Panc1 (cell line): Measurements from ENCODE around the gene EFNB1. TPM values are rescaled to one million over a fixed set of nuclear protein-coding genes. Genes with fewer than 3 reads are reported as not detected.

Experiments
- ATAC-seq: fragments of 200-7000 bp; cut with Tn5 transposase; 2 replicates; pipeline ENCODE4 v1.9.1; 2020; ENCODE audit warnings: mild to moderate bottlenecking, moderate library complexity
- BruUV-seq: library from RNA; stranded (reverse); fragments of 400-500 nt; replicated peaks from 2 replicates; lab custom pipeline; 2021; lab: Mats Ljungman, UMichigan
- CTCF ChIA-PET: fragments of 300-600 bp; sonication (Branson Sonifier 250); formaldehyde crosslinking; loops from one replicate; lab custom pipeline; 2022; ENCODE audit warnings: antibody characterized with exemption; lab: Charles Lee
- POLR2A ChIA-PET: fragments of 300-600 bp; sonication (Branson Sonifier 250); formaldehyde crosslinking; loops from one replicate; lab custom pipeline; 2022; ENCODE audit warnings: antibody characterized with exemption; lab: Charles Lee
- DNase-seq: peaks from one replicate; pipeline ENCODE4 v3.0.0-alpha.2; 2010; ENCODE audit warnings: low read depth, low spot score
- H3K27ac ChIP-seq: 2 replicates; pipeline ENCODE4 v1.5.1; 2011; ENCODE audit warnings: mild to moderate bottlenecking, low read length, inconsistent platforms
- H3K27me3 ChIP-seq: fragments of 200-500 bp; sonication (Bioruptor generic); 2 replicates; pipeline ENCODE4 v1.6.0; 2014; ENCODE audit warnings: low read length, inconsistent platforms; ENCODE audit not compliant: control insufficient read depth, insufficient read depth
- H3K36me3 ChIP-seq: fragments of 200-500 bp; sonication (Bioruptor generic); 2 replicates; pipeline ENCODE4 v1.5.1; 2014; ENCODE audit warnings: inconsistent platforms, mild to moderate bottlenecking, low read length, moderate library complexity; ENCODE audit not compliant: control insufficient read depth, insufficient read depth
- H3K4me1 ChIP-seq: 2 replicates; pipeline ENCODE4 v1.5.1; 2011; ENCODE audit warnings: inconsistent platforms, mild to moderate bottlenecking, low read length, moderate library complexity; ENCODE audit not compliant: control insufficient read depth, insufficient read depth
- H3K4me3 ChIP-seq, 2 experiments: 2 replicates each; pipeline ENCODE4 v1.5.1; 2011 to 2012; ENCODE audit warnings: low read depth in 2 of 2, low read length in 2 of 2, mild to moderate bottlenecking in 2 of 2, inconsistent platforms in 1 of 2, moderate library complexity in 1 of 2
- H3K9me3 ChIP-seq: fragments of 200-500 bp; sonication (Bioruptor generic); 2 replicates; pipeline ENCODE4 v1.5.1; 2014; ENCODE audit warnings: low read depth, mild to moderate bottlenecking, inconsistent platforms, low read length, moderate library complexity; ENCODE audit not compliant: control insufficient read depth, insufficient read depth
- CTCF ChIP-seq: fragments of 450-650 bp; IDR thresholded peaks from 2 replicates; pipeline ENCODE4 v1.5.1; 2017; ENCODE audit warnings: mild to moderate bottlenecking
- POLR2AphosphoS5 ChIP-seq: IDR thresholded peaks from 2 replicates; pipeline ENCODE4 v1.6.1; 2012; ENCODE audit warnings: mild to moderate bottlenecking, low read depth, low read length, moderate library complexity
- SIN3A ChIP-seq: IDR thresholded peaks from 2 replicates; pipeline ENCODE4 v1.6.1; 2012; ENCODE audit warnings: low read depth, mild to moderate bottlenecking, low read length, moderate library complexity, borderline replicate concordance; ENCODE audit not compliant: insufficient read depth
- TCF7L2 ChIP-seq: IDR thresholded peaks from 2 replicates; pipeline ENCODE4 v1.6.1; 2011; ENCODE audit warnings: mild to moderate bottlenecking, low read depth, low read length, inconsistent platforms
- in situ Hi-C: cut with HindIII; loops from 2 replicates; pipeline ENCODE4 v1.10.0; 2016; ENCODE audit warnings: low sequenced_read_pairs, low pct_unique_long_range_greater_than_20kb
- intact Hi-C: fragments of 100-400 bp; cut with micrococcal nuclease; formaldehyde crosslinking; loops from one replicate; pipeline ENCODE4 v1.10.0; 2022; ENCODE audit not compliant: unreplicated experiment
- total RNA-seq: library from RNA; stranded (reverse); gene quantifications from one replicate; pipeline ENCODE4 v1.2.1, GENCODE V29; 2021; ENCODE audit not compliant: unreplicated experiment
- TF ChIP-seq, protein P1 (sequence below), 2 experiments: IDR thresholded peaks; 2 replicates each; pipeline ENCODE4 v1.6.1; 2011 to 2012; ENCODE audit warnings: low read depth in 2 of 2, control low read depth in 1 of 2, low read length in 1 of 2, mild to moderate bottlenecking in 1 of 2, moderate library complexity in 1 of 2; ENCODE audit not compliant: insufficient read depth in 1 of 2

Gene EFNB1
- total RNA-seq, 1 experiment from 2014 or later: 12.9 TPM

DNA sequence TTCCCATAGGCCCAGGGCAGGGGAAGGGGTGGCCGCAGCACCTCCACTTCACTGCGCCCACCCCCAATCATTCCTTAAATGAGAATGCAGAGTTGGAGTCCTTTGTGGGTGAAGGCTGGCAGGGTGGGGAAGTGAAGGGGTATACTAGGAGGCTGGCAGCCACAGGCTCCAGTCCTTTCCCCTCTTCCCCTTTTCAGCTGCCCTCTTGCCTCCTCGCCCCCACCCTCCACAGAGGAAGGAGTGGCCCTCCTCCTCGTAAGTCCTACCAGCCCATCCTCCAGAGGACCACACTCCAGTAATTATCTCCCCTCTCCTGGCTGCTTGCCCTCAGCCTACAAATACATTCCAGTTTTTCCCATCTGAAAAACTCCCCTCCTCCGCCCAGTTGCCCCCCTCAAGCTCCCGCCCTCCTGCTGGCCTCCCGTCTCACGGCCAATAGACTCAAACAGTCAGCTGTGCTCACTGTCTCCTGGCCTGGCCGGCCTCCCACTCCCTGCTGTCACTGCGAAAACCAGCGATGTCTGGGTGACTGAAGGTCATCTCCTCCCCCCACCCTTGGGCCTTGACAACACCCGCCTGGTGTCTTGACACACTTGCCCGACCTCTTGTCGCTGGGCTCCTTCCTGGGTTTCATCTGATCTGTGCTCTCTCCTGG, 38.8 kb downstream of the EFNB1 start:
- ATAC-seq (no peak), DNase-seq (no peak)
- Histone ChIP-seq H3K4me1 (no peaks in the 10 kb centered on the region), H3K9me3 (no peaks in the 10 kb centered on the region), H3K27me3 (no peaks in the 10 kb centered on the region), H3K4me3 (no peak overlapping the region), H3K36me3 (no peaks in the 10 kb centered on the region), H3K27ac (no peak overlapping the region)
- no TSS peak for BruUV-seq
- intact Hi-C loops (no loop called here), in situ Hi-C loops (no loop called here)
- POLR2A ChIA-PET: no interaction called here
- TF ChIP-seq, protein P1, sequence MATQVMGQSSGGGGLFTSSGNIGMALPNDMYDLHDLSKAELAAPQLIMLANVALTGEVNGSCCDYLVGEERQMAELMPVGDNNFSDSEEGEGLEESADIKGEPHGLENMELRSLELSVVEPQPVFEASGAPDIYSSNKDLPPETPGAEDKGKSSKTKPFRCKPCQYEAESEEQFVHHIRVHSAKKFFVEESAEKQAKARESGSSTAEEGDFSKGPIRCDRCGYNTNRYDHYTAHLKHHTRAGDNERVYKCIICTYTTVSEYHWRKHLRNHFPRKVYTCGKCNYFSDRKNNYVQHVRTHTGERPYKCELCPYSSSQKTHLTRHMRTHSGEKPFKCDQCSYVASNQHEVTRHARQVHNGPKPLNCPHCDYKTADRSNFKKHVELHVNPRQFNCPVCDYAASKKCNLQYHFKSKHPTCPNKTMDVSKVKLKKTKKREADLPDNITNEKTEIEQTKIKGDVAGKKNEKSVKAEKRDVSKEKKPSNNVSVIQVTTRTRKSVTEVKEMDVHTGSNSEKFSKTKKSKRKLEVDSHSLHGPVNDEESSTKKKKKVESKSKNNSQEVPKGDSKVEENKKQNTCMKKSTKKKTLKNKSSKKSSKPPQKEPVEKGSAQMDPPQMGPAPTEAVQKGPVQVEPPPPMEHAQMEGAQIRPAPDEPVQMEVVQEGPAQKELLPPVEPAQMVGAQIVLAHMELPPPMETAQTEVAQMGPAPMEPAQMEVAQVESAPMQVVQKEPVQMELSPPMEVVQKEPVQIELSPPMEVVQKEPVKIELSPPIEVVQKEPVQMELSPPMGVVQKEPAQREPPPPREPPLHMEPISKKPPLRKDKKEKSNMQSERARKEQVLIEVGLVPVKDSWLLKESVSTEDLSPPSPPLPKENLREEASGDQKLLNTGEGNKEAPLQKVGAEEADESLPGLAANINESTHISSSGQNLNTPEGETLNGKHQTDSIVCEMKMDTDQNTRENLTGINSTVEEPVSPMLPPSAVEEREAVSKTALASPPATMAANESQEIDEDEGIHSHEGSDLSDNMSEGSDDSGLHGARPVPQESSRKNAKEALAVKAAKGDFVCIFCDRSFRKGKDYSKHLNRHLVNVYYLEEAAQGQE (IDR thresholded peaks at IDR 0.05; ENCODE audit: insufficient read depth in 1 of 2, low read depth in 2 of 2, low read length in 1 of 2): no peak
- TF ChIP-seq SIN3A (no peak), CTCF (no peak), TCF7L2 (no peak), POLR2AphosphoS5 (no peak)
- CTCF ChIA-PET: no interaction called here

GRCh38 chrX:68868316-68868715, 39.5 kb downstream of the EFNB1 start:
- ChIA-PET CTCF (no interaction called here), POLR2A (no interaction called here)
- BruUV-seq: no TSS peak
- no peaks in the 10 kb centered on the region for H3K9me3 ChIP-seq
- DNase-seq: no peak
- ATAC-seq: no peak
- no peaks in the 10 kb centered on the region for H3K36me3 ChIP-seq
- H3K27ac ChIP-seq: no peak overlapping the region
- TF ChIP-seq CTCF (no peak), POLR2AphosphoS5 (no peak), SIN3A (no peak), TCF7L2 (no peak)
- H3K4me3 ChIP-seq: no peak overlapping the region
- intact Hi-C loops: no loop called here
- no peaks in the 10 kb centered on the region for H3K4me1 ChIP-seq
- no peaks in the 10 kb centered on the region for H3K27me3 ChIP-seq
- in situ Hi-C loops: no loop called here
